PC-3 (cell line): Measurements from ENCODE around the gene GALNTL6. TPM values are rescaled to one million over a fixed set of nuclear protein-coding genes. Genes with fewer than 3 reads are reported as not detected.

ENCODE experiments used
- ATAC-seq: fragments of 200-7000 bp; cut with Tn5 transposase; 2 replicates; pipeline ENCODE4 v1.9.1; 2020; ENCODE audit warnings: mild to moderate bottlenecking, moderate library complexity
- BruUV-seq: library from RNA; stranded (reverse); fragments of 400-500 nt; replicated peaks from 2 replicates; lab custom pipeline; 2021; lab: Mats Ljungman, UMichigan
- CTCF ChIA-PET: fragments of 300-600 bp; sonication (Branson Sonifier 250); formaldehyde crosslinking; loops from one replicate; lab custom pipeline; 2022; ENCODE audit warnings: antibody characterized with exemption; lab: Charles Lee
- POLR2A ChIA-PET: fragments of 300-600 bp; sonication (Branson Sonifier 250); formaldehyde crosslinking; loops from one replicate; lab custom pipeline; 2022; ENCODE audit warnings: antibody characterized with exemption; ENCODE audit not compliant: unreplicated experiment; lab: Charles Lee
- DNase-seq: peaks from one replicate; pipeline ENCODE4 v3.0.0-alpha.2; 2015
- H2AFZ ChIP-seq: fragments of 300-600 bp; sonication (generic); 2 replicates; pipeline ENCODE4 v1.6.0; 2016; ENCODE audit warnings: antibody characterized with exemption, low read length
- H3F3A ChIP-seq: fragments of 300-600 bp; sonication (generic); one replicate; pipeline ENCODE4 v1.6.0; 2017; ENCODE audit warnings: antibody characterized with exemption, low read length, control low read depth, mild to moderate bottlenecking; ENCODE audit not compliant: unreplicated experiment
- H3K27ac ChIP-seq: fragments of 300-600 bp; sonication (generic); 2 replicates; pipeline ENCODE4 v1.5.1; 2016; ENCODE audit warnings: mild to moderate bottlenecking, low read length
- H3K27me3 ChIP-seq: fragments of 300-600 bp; sonication (generic); 2 replicates; pipeline ENCODE4 v1.6.1; 2016; ENCODE audit warnings: low read length, mixed read lengths
- H3K36me3 ChIP-seq: fragments of 300-600 bp; sonication (generic); 2 replicates; pipeline ENCODE4 v1.6.1; 2016; ENCODE audit warnings: low read depth, mixed run types, low read length, mixed read lengths
- H3K4me1 ChIP-seq: fragments of 300-600 bp; sonication (generic); 2 replicates; pipeline ENCODE4 v1.5.1; 2016; ENCODE audit warnings: low read length; ENCODE audit not compliant: insufficient read depth
- H3K4me2 ChIP-seq: fragments of 300-600 bp; sonication (generic); 2 replicates; pipeline ENCODE4 v1.6.0; 2016; ENCODE audit warnings: low read length
- H3K4me3 ChIP-seq: fragments of 300-600 bp; sonication (generic); 2 replicates; pipeline ENCODE4 v1.5.1; 2016; ENCODE audit warnings: mild to moderate bottlenecking, low read length, mixed read lengths
- H3K79me2 ChIP-seq: fragments of 300-600 bp; sonication (generic); 2 replicates; pipeline ENCODE4 v1.6.1; 2017; ENCODE audit warnings: low read length, mixed read lengths
- H3K9ac ChIP-seq: fragments of 300-600 bp; sonication (generic); 2 replicates; pipeline ENCODE4 v1.6.0; 2016; ENCODE audit warnings: mild to moderate bottlenecking, low read length
- H3K9me2 ChIP-seq: fragments of 300-600 bp; sonication (generic); replicated peaks from 2 replicates; pipeline ENCODE4 v1.6.1; 2016; ENCODE audit warnings: mixed run types, low read length, mixed read lengths
- H3K9me3 ChIP-seq: fragments of 300-600 bp; sonication (generic); 2 replicates; pipeline ENCODE4 v1.6.1; 2016; ENCODE audit warnings: low read length, mixed read lengths
- H4K20me1 ChIP-seq: fragments of 300-600 bp; sonication (generic); 2 replicates; pipeline ENCODE4 v1.6.1; 2016; ENCODE audit warnings: low read length, mixed read lengths
- EZH2 ChIP-seq: fragments of 300-600 bp; sonication (generic); IDR thresholded peaks from one replicate; pipeline ENCODE4 v1.6.1; 2017; ENCODE audit warnings: antibody characterized with exemption, mild to moderate bottlenecking, low read length; ENCODE audit not compliant: unreplicated experiment
- EZH2phosphoT487 ChIP-seq: fragments of 300-600 bp; sonication (generic); IDR thresholded peaks from 2 replicates; pipeline ENCODE4 v1.6.1; 2018; ENCODE audit warnings: mild to moderate bottlenecking, antibody characterized with exemption, low read length, borderline replicate concordance
- intact Hi-C: fragments of 100-400 bp; cut with micrococcal nuclease; formaldehyde crosslinking; loops from 2 replicates; pipeline ENCODE4 v1.9.0; 2023
- total RNA-seq: library from RNA; depleted of rRNA; stranded (reverse); fragments of >200 nt; gene quantifications from 2 replicates; pipeline ENCODE4 v1.2.3, GENCODE V29; 2014
- TF ChIP-seq, protein P1 (sequence below): fragments of 300-600 bp; sonication (generic); conservative IDR thresholded peaks from 2 replicates; pipeline ENCODE4 v1.5.1; 2017; ENCODE audit warnings: antibody characterized with exemption, low read depth, mild to moderate bottlenecking, low read length

GALNTL6 gene
- total RNA-seq, 1 experiment from 2014 or later = not detected

DNA sequence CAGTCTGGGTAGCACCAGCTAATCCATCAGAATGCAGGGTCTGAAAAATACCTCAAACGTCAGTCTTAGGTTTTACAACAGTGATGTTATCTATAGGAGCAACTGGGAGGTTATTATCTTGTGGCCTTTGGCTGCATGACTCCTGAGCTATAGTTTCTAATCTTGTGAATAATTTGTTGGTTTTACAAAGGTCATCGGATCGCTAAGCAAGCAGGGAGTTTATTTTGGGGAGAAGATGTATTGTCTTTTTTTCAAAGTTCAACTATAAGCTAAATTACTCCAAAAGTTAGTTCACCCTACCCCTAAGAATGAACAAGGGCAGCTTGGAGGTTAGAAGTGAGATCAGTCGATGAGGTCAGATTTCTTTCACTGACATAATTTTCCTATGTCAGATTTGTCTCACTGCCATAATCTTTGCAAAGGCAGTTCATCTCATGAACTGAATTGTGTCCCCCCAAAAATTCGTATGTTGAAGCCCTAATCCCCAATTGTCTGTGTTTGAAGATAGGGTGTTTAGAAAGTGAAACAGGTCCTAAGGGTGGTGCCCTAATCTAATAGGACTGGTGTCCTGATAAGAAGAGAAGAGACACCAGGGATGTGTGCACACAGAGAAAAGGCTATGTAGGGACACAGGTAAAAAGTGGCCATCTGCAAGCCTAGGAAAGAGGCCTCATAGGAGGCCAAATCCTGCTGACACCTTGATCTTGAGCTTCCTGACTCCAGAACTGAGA, 1179.6 kb downstream of the GALNTL6 start:
- CTCF ChIA-PET = no interaction called here
- Histone ChIP-seq H3K9me3 (no peaks in the 10 kb centered on the region), H3K36me3 (no peaks in the 10 kb centered on the region), H3K4me3 (no peak overlapping the region), H3K27ac (no peak overlapping the region), H2AFZ (no peak overlapping the region), H3K9ac (no peak overlapping the region), H3F3A (no peaks in the 10 kb centered on the region), H3K9me2 (no peaks in the 10 kb centered on the region), H3K27me3 (no peaks in the 10 kb centered on the region), H4K20me1 (no peaks in the 10 kb centered on the region), H3K4me2 (no peak overlapping the region), H3K4me1 (peaks cover 14% of the 10 kb centered on the region), H3K79me2 (no peaks in the 10 kb centered on the region)
- ATAC-seq = no peak
- TF ChIP-seq EZH2phosphoT487 = no peak
- TF ChIP-seq EZH2 = no peak
- TF ChIP-seq, protein P1, sequence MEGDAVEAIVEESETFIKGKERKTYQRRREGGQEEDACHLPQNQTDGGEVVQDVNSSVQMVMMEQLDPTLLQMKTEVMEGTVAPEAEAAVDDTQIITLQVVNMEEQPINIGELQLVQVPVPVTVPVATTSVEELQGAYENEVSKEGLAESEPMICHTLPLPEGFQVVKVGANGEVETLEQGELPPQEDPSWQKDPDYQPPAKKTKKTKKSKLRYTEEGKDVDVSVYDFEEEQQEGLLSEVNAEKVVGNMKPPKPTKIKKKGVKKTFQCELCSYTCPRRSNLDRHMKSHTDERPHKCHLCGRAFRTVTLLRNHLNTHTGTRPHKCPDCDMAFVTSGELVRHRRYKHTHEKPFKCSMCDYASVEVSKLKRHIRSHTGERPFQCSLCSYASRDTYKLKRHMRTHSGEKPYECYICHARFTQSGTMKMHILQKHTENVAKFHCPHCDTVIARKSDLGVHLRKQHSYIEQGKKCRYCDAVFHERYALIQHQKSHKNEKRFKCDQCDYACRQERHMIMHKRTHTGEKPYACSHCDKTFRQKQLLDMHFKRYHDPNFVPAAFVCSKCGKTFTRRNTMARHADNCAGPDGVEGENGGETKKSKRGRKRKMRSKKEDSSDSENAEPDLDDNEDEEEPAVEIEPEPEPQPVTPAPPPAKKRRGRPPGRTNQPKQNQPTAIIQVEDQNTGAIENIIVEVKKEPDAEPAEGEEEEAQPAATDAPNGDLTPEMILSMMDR = no peak
- intact Hi-C loops = loop anchor here (10.0 kb wide), 1 partner anchor 138 kb away; no protein-coding TSS in a partner anchor
- BruUV-seq = no TSS peak
- no peak for DNase-seq
- POLR2A ChIA-PET = no interaction called here

DNA sequence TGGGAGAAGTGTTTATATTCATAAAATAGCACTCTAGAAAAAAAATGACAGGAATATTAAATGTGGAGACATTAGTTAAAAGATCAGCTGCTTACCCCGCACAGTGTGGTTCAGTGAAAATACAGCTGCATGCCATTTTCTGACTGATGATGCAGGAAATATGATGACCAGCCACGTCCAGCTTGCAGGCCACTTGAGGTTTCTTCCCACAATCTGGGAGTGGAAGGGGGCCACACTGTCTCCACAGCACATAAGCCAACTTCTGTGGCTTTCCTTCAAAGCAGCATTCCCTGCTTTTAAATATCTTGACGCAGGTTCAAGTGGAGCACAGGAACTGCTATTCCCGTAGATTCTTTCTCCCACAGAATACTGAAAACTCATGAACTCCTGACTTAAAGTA, 1182.0 kb downstream of the GALNTL6 start:
- Histone ChIP-seq H3F3A (no peaks in the 10 kb centered on the region), H3K27ac (no peak overlapping the region), H3K4me3 (no peak overlapping the region), H3K9me3 (no peaks in the 10 kb centered on the region), H3K9me2 (no peaks in the 10 kb centered on the region), H3K4me2 (no peak overlapping the region), H3K27me3 (no peaks in the 10 kb centered on the region), H3K4me1 (peaks cover 28% of the 10 kb centered on the region), H3K79me2 (no peaks in the 10 kb centered on the region), H3K36me3 (no peaks in the 10 kb centered on the region), H2AFZ (no peak overlapping the region), H3K9ac (no peak overlapping the region), H4K20me1 (no peaks in the 10 kb centered on the region)
- BruUV-seq = no TSS peak
- intact Hi-C loops = loop anchor here (10.0 kb wide), 1 partner anchor 140 kb away; no protein-coding TSS in a partner anchor
- TF ChIP-seq, protein P1 = no peak
- ChIA-PET POLR2A (no interaction called here), CTCF (no interaction called here)
- ATAC-seq = no peak
- no peak for DNase-seq

DNA sequence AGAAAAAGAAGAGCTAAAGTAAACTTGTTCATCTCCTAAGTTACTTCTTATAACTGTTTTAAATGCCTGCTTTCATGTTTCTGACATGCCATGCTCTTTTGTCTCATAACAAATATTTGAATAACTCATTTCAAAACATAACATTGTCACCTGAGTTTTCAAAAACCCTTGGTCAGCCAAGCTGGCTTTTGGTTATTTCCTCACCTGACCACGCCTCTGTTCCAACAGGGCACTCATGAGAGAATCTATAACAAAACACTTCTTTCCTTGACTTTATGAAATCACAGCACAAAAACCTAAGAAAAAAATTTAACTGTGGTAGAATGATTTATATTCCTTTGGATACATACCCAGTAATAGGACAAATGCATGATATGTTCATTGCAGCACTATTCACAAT, 1182.5 kb downstream of the GALNTL6 start:
- Histone ChIP-seq H3K4me1 (peaks cover 29% of the 10 kb centered on the region), H2AFZ (no peak overlapping the region), H3F3A (no peaks in the 10 kb centered on the region), H3K9me3 (no peaks in the 10 kb centered on the region), H3K9me2 (no peaks in the 10 kb centered on the region), H3K4me2 (no peak overlapping the region), H3K27me3 (no peaks in the 10 kb centered on the region), H3K79me2 (no peaks in the 10 kb centered on the region), H4K20me1 (no peaks in the 10 kb centered on the region), H3K27ac (no peak overlapping the region), H3K9ac (no peak overlapping the region), H3K36me3 (no peaks in the 10 kb centered on the region), H3K4me3 (no peak overlapping the region)
- intact Hi-C loops = loop anchor here (10.0 kb wide), 1 partner anchor 141 kb away; no protein-coding TSS in a partner anchor
- no TSS peak for BruUV-seq
- ChIA-PET CTCF (no interaction called here), POLR2A (no interaction called here)
- no peak for DNase-seq
- no peak for ATAC-seq
- TF ChIP-seq EZH2 (no peak), EZH2phosphoT487 (no peak)
- TF ChIP-seq, protein P1 = no peak
